Gastrocnemius medialis (tissue), 4 donors: ENCODE measurements around the gene SEC61A2. TPM values are rescaled to one million over a fixed set of nuclear protein-coding genes. Genes with fewer than 3 reads are reported as not detected.

ENCODE experiments used
- ATAC-seq, 2 donors: fragments of 150-250 bp; one replicate each; pipeline ENCODE4 v1.9.1; 2016
- DNase-seq, 2 donors: peaks; one replicate each; pipeline ENCODE4 v3.0.0-alpha.2; 2019
- H3K27ac ChIP-seq, 4 donors: fragments of 200-600 bp; sonication (generic); 1 replicate in 1 of 4; 2 replicates in 3 of 4; pipeline ENCODE4 v1.5.1; 2016 to 2018; ENCODE audit warnings: mild to moderate bottlenecking in 2 of 4, moderate library complexity in 1 of 4
- H3K27me3 ChIP-seq, 3 donors: fragments of 200-600 bp; sonication (generic) in 2 of 3; 1 replicate in 1 of 3; 2 replicates in 2 of 3; pipeline versions ENCODE4 v1.5.1 to v1.6.0; 2016 to 2019; ENCODE audit warnings: mild to moderate bottlenecking in 1 of 3, moderate library complexity in 1 of 3
- H3K36me3 ChIP-seq, 2 donors: fragments of 200-600 bp; sonication (generic) in 1 of 2; one replicate each; pipeline ENCODE4 v1.5.1; 2017 to 2018
- H3K4me1 ChIP-seq, 2 donors: fragments of 200-600 bp; sonication (generic) in 1 of 2; one replicate each; pipeline ENCODE4 v1.5.1; 2016 to 2017; ENCODE audit warnings: mild to moderate bottlenecking in 2 of 2
- H3K4me3 ChIP-seq, 4 donors: fragments of 200-600 bp; sonication (generic) in 3 of 4; 1 replicate in 1 of 4; 2 replicates in 3 of 4; pipeline ENCODE4 v1.5.1; 2016 to 2019; ENCODE audit warnings: mild to moderate bottlenecking in 2 of 4
- H3K9me3 ChIP-seq, 3 donors: fragments of 200-600 bp; sonication (generic) in 2 of 3; 1 replicate in 1 of 3; 2 replicates in 2 of 3; pipeline ENCODE4 v1.5.1; 2016 to 2019
- CTCF ChIP-seq, 5 experiments: fragments of 450-650 bp in 3 of 5; fragments of 200-600 bp in 2 of 5; sonication (generic) in 2 of 5; IDR thresholded peaks in 4 of 5; conservative IDR thresholded peaks in 1 of 5; 1 replicate in 4 of 5; 2 replicates in 1 of 5; pipeline ENCODE4 v1.5.1; 2016 to 2019; ENCODE audit warnings: antibody characterized with exemption in 5 of 5, mild to moderate bottlenecking in 3 of 5, moderate library complexity in 3 of 5
- POLR2A ChIP-seq, 2 donors: fragments of 450-650 bp; IDR thresholded peaks; one replicate each; pipeline ENCODE4 v1.6.1; 2017; ENCODE audit warnings: antibody characterized with exemption in 2 of 2, mild to moderate bottlenecking in 2 of 2, moderate library complexity in 2 of 2
- in situ Hi-C, 4 donors: fragments of 200-750 bp; cut with MboI; loops; one replicate each; pipeline versions ENCODE4 v1.15.0 to v1.8.0; 2017; ENCODE audit warnings: low sequenced_read_pairs in 4 of 4
- intact Hi-C: fragments of 100-400 bp; cut with DNase I; formaldehyde crosslinking; loops from one replicate; pipeline ENCODE4 v1.15.1; 2023; ENCODE audit warnings: low total_unique reads
- total RNA-seq, 4 donors: library from RNA; depleted of rRNA; stranded (reverse); fragments of >200 nt; gene quantifications; one replicate each; pipeline versions ENCODE4 v1.1.0 to v1.2.3, GENCODE V29; 2016

Gene SEC61A2
- total RNA-seq, 4 donors from 2014 or later, result 6.0 to 9.4 (median 8.6) TPM

DNA sequence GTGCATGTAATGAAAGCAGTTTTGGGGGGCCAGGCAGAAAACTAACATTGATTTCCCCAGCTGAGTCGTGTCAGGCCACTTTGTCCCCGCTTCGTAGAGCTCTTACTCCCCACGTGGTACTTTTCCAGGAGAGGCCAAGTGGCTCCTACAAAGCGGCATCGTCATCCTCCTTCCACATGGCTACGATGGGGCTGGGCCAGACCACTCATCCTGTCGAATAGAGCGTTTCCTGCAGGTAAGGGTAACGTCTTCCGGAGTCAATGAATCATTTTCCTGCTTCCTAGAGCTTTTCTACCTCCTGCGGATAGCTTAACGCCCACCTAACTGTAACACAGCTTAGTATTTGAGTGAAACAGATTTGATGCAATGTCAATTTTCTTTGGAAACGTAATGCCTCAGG lies 21.7 kb upstream of the SEC61A2 start:
- in situ Hi-C loops (no loop called here), intact Hi-C loops (no loop called here)
- H3K36me3 ChIP-seq, result peaks cover 3 to 69% of the 10 kb centered on the region in 2 donors
- H3K27ac ChIP-seq, result no peak overlapping the region
- no peak for TF ChIP-seq CTCF (IDR thresholded peaks at IDR 0.05 in 4 of 5, conservative IDR thresholded peaks at IDR 0.05 in 1 of 5)
- no peak for TF ChIP-seq POLR2A (IDR thresholded peaks at IDR 0.05)
- ATAC-seq (no peak), DNase-seq (no peak)
- H3K27me3 ChIP-seq, result no peaks in the 10 kb centered on the region
- H3K4me1 ChIP-seq, result no peaks in the 10 kb centered on the region
- H3K9me3 ChIP-seq, result no peaks in the 10 kb centered on the region
- H3K4me3 ChIP-seq, result no peak overlapping the region

DNA sequence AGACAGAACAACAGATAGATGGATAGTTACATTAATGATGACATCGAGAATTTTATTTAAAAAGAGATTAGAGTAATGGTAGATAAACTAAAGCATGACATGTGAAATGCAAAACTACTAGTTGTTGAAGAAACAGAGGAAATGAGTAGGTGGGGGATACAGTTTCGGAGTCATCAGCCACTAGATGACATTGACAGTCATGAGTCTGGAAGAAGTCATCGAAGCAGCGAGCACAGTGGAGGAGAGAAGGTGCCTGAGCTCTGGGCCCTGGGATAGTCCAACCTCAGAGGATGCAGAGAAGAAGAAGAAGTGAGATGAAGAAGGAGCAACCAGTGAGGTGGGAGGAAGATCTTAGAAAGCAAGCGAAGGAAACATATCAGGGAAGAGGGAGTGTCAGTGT lies 20.2 kb upstream of the SEC61A2 start:
- Histone ChIP-seq H3K4me3 (no peak overlapping the region), H3K27me3 (no peaks in the 10 kb centered on the region), H3K4me1 (no peaks in the 10 kb centered on the region), H3K9me3 (no peaks in the 10 kb centered on the region), H3K27ac (no peak overlapping the region), H3K36me3 (peaks cover 3 to 67% of the 10 kb centered on the region in 2 donors)
- ATAC-seq (no peak), DNase-seq (no peak)
- in situ Hi-C loops (no loop called here), intact Hi-C loops (no loop called here)
- no peak for TF ChIP-seq POLR2A (IDR thresholded peaks at IDR 0.05)
- no peak for TF ChIP-seq CTCF (IDR thresholded peaks at IDR 0.05 in 4 of 5, conservative IDR thresholded peaks at IDR 0.05 in 1 of 5)

DNA sequence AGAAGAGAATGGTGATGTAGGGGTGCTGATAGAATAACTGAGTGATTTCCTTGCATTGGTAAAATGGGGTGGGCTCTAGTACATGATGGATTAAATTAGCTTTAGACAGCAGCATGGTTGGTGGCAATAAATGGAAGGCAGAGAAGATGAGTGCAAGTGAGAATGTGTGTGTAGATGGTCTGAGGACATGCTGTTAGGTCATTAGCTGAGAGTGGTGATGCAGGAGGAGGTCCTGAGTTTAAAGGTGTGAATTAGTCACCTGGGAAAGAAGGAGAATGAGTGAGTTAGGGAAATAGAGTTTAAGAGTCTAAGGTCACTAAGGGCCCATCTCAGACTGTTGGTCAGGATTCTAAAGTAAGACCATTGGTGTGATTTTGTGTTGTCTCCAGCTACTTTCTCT lies 17.9 kb upstream of the SEC61A2 start:
- Histone ChIP-seq H3K27ac (no peak overlapping the region), H3K4me1 (no peaks in the 10 kb centered on the region), H3K36me3 (peaks cover 3 to 47% of the 10 kb centered on the region in 2 donors), H3K9me3 (no peaks in the 10 kb centered on the region), H3K4me3 (no peak overlapping the region), H3K27me3 (no peaks in the 10 kb centered on the region)
- ATAC-seq, result no peak
- in situ Hi-C loops, result no loop called here
- intact Hi-C loops, result no loop called here
- DNase-seq, result no peak
- no peak for TF ChIP-seq POLR2A (IDR thresholded peaks at IDR 0.05)
- TF ChIP-seq CTCF (IDR thresholded peaks at IDR 0.05 in 4 of 5, conservative IDR thresholded peaks at IDR 0.05 in 1 of 5), result no peak

GRCh38 chr10:12113627-12114026 lies 15.8 kb upstream of the SEC61A2 start:
- H3K4me3 ChIP-seq, result no peak overlapping the region
- H3K9me3 ChIP-seq, result no peaks in the 10 kb centered on the region
- TF ChIP-seq CTCF (IDR thresholded peaks at IDR 0.05 in 4 of 5, conservative IDR thresholded peaks at IDR 0.05 in 1 of 5) (no peak), POLR2A (IDR thresholded peaks at IDR 0.05) (no peak)
- DNase-seq (no peak), ATAC-seq (no peak)
- intact Hi-C loops, result no loop called here
- in situ Hi-C loops, result no loop called here
- H3K27me3 ChIP-seq, result no peaks in the 10 kb centered on the region
- H3K4me1 ChIP-seq, result no peaks in the 10 kb centered on the region
- H3K27ac ChIP-seq, result no peak overlapping the region
- peaks cover 3 to 40% of the 10 kb centered on the region in 2 donors for H3K36me3 ChIP-seq

DNA sequence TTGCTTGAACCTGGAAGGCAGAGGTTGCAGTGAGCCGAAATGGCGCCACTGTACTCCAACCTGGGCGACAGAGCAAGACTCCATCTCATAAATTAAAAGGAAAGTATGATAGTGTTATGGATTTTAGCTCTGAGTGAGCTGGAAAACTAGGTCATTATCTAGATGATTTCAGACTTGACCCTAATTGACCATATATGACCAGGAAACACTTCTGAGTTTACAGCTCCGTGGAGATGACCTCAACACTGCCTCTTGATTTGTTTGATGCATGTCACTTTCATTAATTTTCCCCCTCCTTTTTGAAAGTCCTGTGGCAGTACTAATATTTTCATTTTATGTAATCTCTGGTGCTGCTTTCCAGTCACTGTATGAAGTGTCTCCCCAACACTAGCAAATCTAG lies 7.8 kb upstream of the SEC61A2 start:
- no peak for DNase-seq
- in situ Hi-C loops, result no loop called here
- TF ChIP-seq CTCF (IDR thresholded peaks at IDR 0.05 in 4 of 5, conservative IDR thresholded peaks at IDR 0.05 in 1 of 5) (no peak), POLR2A (IDR thresholded peaks at IDR 0.05) (no peak)
- Histone ChIP-seq H3K27ac (no peak overlapping the region), H3K4me1 (no peaks in the 10 kb centered on the region), H3K36me3 (peaks cover 0 to 30% of the 10 kb centered on the region in 2 donors), H3K4me3 (no peak overlapping the region), H3K9me3 (no peaks in the 10 kb centered on the region), H3K27me3 (no peaks in the 10 kb centered on the region)
- intact Hi-C loops, result no loop called here
- ATAC-seq, result no peak
